CD4-positive, alpha-beta T cell treated with Interleukin-12 subunit alpha and Interleukin-12 subunit beta, for 1 hour (primary cell): Measurements from ENCODE around the gene ZMYND11.
A peak's percentile ranks its signal among the peaks of the same experiment; 100 is the strongest.
"Not testable (repeated sequence)": the region's sequence is repeated elsewhere in the genome, so short reads cannot be mapped to it uniquely, and the experiment has no call there.

Experiments used
- DNase-seq: peaks from one replicate; pipeline ENCODE4 v3.0.0-alpha.2; 2020

Gene ZMYND11

DNA sequence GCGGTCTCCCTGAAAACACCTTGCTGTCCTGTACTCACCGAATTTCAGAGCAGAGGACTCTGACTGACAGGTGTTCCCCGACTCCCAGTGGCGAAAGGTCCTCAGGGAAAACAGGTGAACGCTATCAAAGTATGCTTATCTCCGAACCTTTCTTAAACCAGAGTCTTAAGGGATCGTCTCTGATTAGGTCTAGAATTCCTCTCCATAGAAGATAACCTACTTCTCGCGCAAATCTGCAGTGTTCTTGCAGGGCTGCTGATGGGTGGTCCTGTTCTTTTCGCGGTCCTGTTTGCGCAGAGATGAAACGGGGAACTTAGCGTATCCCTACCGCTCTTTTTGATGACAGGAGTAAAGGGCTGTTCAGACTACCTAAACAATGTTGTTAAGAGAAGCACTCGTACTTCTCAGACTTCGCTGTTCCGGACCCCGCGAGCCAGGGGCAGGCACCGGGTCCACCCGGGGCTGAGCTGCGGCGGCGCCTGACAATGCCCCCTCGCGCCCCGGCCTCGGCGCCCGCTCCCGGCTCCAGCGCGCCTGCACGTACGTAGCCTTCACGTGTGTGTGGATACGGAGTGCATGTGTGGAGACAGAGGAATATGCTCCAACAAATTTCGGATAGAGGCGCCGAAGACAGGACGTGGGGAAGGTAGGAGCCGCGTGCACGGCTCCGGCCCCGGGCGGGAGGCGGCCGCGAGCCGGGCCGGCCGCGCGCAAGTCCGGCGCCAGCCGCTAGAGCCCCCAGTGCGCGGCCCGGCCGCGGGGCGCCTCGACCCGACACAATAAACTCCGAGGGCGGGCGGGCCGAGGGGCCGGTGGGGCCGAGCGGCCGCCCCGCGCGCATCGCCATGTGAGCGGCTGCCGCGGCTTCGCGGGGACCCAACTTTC, 766 bp upstream of the ZMYND11 start:
- DNase-seq, result no peak

GRCh38 chr10:135601-136464, 578 bp downstream of the ZMYND11 start:
- DNase-seq, result peak; percentile 69

DNA sequence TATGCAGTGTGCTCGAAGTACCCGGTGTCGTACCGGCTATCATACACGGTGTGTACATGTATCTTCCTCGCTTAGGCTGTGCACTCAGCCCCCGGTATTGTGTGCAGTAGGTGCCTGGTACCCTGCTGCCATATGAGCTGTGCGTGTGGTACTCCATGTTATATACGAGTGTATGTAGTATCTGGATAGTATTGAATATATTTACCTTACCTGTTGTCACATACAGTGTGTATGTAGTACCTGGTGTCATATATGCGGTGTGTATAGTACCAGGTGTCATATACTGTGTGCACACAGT, 1.2 kb downstream of the ZMYND11 start:
- no peak for DNase-seq

DNA sequence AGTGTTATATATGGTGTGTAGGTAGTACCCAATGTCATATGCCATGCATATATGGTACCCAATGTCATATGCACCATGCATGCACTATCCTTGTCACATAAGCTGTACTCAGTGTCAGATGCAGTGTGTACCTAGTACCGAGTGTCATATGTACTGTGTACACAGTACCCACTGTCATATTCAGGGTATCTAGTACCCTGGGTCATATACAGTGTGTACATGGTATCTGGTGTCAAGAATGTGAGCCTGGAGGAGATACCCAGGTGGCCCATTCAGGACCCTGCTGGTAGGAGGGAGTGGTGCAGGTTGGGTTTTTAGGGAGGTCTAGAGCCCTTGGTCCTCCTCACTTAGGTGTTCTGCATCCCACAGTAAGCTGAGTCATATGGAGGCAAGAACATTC, 1.8 kb downstream of the ZMYND11 start:
- peak; percentile 53 for DNase-seq

DNA sequence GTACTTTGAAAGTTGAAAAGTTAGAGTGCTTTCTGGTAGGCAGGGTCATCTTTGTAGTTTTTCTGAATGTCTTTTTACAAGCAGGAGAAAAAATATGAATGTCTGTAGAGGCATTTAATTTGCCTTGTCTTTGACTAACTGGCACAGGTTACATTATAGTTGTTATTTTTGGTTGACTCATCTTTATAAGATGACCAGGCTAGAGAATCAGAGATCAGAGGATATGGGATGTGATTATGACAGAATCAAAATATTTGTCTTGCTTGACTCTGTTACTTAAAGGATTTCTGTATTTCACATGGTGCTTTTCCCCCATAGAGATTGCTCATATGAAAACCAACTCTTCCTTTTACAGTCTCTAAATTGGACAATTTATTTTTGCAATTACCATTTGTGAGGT, 2.4 kb downstream of the ZMYND11 start:
- no peak for DNase-seq

DNA sequence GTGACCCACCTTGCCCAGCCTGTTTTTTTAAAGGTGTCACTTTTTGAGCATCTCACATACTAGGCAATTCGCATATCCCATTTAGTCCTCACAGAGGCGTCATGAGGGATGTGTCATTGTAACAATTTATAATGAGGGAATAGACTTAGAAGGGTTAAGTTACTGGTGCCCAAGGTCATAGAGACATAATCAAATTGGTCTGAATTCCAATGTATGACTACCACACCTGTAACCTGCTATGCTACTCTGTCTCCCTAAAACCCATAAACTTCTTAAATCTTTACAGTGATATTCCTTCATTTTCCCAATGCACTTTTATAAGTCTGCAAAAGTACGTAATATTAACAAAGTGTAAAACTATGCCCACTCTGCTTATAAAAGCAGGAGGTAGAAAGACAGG, 7.1 kb downstream of the ZMYND11 start:
- DNase-seq, result no peak

- DNase-seq, result no peak
Measured at GRCh38 chr10:152915-153314, 17.7 kb downstream of the ZMYND11 start.

DNA sequence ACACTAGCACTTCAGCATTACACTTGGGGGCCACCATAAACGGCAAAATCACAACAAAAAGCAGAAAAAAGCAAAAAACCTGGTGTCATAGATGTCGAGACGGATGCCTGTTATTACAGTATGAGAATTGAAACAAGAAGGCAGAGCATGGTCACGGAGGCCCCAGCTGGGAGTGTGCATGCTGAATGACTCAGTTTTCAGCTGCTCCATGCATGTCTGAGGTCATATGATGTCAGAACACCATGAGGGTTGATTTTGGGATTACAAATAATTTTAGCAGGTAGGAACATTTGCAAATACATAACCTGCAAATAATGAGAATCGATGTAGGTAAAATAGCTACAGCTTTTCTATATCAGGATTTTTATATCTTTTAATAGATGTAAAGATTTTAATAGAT, 19.1 kb downstream of the ZMYND11 start:
- DNase-seq, result no peak

DNA sequence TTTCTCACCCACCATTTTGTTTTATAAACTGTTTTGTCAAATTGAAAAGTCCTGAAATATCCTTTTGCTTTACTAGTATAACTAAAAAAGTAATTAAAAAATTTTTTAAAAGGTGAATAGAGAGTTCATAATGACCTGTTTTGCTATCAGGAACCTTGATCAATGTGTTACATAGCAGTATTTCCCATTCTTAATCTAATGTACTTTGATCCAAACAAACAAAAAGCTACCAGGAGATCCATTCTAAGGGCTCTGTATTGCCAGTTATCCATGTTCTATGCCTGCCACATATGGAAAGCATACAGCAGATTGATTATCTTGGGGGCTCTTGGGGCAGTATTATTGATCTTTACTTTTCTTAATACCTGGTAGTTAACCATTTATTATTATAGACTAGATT, 32.1 kb downstream of the ZMYND11 start:
- DNase-seq, result no peak

GRCh38 chr10:173741-174140, 38.5 kb downstream of the ZMYND11 start:
- DNase-seq, result no peak

DNA sequence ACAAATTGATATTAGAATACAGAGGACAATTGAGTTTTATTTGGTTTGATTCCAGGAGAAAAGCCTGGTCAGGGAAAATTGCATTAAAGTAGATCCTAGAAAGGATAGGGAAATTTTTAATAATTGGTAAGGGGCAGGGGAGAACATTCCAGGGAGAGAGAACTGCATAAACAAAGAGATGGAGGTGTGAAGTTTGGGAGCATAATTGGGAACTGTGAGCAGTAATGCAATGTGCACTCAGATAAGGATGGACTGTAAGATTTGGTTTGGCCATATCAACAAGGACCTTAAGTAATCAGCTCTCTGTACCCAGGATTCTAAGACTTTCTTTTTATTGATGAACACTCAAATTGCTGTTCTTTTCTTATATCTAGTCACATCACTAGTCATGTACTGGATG, 41.4 kb downstream of the ZMYND11 start:
- no peak for DNase-seq

DNA sequence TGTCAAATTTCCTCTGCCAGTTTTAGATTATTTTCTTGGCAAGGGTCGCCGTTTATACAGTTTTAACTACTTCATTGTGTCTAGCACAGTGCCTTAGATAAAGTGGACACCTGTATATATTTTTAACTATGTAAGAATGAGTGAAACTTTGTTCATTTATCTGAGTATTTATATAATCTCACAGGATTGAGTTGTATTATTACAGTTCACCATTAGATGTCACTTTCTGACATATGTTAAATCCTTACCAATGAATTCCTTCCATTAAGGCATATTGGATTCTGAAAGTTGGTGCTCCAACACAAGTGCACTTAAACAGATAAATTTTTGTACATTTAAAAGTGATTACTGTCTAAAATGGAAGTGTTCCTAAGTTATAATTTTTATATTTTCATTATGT, 43.0 kb downstream of the ZMYND11 start:
- peak; percentile 11 for DNase-seq

DNA sequence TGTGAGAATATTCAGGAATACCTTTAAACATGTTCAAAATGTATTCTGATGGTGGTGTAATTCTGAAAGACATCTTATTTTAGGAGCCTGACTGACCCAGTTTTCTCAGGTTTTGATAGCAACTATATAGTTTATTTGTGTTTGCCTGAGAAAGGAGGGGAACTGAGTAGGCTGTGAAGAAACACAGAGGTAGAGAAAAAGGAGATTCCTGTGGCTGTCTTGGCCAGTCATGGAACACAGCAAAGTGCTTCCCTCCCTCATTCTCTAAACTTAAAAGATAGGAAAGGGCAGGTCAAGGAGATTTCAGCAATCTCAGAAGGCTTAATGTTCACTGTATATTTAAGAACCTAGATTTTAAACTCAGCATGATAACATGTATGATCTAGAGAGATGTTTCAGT, 43.5 kb downstream of the ZMYND11 start:
- no peak for DNase-seq

GRCh38 chr10:182441-183201, 47.4 kb downstream of the ZMYND11 start:
- no peak for DNase-seq

DNA sequence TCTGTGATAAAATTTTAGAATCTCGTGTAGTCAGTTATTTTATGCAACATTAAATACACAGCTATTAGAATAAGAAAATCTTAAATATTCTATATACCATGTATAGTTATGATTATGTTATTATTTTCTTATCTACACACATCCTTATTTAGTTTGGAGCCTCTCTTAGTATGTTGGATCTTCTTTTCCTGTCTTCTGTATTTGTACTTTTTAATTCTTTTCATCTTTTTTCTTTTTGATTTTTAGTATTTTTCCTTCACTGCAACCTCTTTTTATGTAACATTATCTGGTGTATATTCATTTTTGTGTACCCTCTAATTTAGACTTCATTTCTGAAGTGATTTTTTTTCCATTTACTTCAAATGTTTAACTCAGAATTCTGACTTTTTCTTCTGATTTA, 48.9 kb downstream of the ZMYND11 start:
- DNase-seq, result no peak

GRCh38 chr10:184911-185310, 49.7 kb downstream of the ZMYND11 start:
- DNase-seq, result no peak

DNA sequence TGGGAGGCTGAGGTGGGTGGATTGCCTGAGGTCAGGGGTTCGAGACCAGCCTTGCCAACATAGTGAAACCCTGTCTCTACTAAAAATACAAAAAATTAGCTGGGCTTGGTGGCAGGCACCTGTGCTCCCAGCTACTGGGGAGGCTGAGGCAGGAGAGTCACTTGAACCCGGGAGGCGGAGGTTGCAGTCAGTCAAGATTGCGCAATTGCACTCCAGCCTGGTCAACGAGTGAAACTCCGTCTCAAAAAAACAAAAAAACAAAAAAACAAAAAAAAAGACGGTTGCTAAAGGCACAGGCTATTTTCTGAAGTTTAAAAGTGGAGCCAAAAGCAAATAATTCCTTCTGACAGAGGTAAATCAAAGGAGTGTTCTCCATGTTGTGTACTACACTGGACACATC, 50.3 kb downstream of the ZMYND11 start:
- not testable (repeated sequence) for DNase-seq

DNA sequence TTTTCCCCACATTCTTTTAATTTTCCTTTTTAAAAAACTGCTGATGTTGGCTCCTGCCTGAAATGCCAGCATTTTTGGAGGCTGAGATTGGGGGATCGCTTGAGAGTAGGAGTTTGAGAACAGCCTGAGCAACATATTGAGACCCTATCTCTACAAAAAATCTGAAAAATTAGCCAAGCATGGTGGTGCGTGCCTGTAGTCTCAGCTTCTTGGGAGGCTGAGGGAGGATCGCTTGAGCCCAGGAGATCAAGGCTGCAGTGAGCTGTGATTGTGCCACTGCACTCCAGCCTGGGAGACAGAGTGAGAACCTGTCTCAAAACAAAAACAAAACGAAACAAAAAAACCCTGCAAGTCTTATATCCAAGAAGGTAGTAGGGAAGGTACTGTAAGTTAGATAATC, 51.7 kb downstream of the ZMYND11 start:
- DNase-seq, result no peak

DNA sequence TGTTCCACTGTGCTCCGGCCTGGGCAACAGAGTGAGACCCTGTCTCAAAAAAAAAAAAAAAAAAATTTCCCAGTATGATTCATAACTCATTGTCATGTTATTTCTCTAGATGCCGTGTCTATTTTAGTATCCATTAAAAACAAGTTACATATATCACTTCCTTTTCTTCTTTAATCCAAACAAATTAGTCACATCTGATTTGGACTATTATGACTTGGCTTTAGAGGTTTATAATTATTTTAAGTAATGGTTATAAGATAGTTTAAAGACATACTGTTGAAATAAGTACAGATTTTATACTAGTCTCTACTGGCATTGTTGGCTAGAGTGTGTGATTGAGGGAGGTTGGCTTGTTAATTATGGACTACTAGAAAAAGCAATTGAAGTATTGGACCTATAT, 53.3 kb downstream of the ZMYND11 start:
- DNase-seq, result no peak

DNA sequence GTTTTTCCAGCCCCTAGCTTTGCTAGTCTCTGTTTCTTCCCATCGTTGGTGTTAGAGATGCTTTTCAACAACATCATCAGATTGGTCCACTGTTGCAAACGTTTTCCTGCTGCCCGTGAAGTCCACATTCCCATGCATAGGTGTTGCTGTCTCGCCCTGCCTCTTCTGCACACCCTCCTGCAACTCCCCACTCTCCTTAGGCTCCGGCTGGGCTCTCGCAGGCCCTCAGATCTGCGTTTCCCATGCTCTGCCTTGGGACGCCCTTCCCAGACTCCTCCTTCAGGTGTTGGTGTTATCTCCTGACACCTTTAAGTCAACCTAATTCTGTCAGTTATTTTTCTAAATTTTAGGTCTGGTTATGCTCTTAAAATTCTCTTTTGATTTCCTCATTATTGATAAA, 55.0 kb downstream of the ZMYND11 start:
- no peak for DNase-seq

DNA sequence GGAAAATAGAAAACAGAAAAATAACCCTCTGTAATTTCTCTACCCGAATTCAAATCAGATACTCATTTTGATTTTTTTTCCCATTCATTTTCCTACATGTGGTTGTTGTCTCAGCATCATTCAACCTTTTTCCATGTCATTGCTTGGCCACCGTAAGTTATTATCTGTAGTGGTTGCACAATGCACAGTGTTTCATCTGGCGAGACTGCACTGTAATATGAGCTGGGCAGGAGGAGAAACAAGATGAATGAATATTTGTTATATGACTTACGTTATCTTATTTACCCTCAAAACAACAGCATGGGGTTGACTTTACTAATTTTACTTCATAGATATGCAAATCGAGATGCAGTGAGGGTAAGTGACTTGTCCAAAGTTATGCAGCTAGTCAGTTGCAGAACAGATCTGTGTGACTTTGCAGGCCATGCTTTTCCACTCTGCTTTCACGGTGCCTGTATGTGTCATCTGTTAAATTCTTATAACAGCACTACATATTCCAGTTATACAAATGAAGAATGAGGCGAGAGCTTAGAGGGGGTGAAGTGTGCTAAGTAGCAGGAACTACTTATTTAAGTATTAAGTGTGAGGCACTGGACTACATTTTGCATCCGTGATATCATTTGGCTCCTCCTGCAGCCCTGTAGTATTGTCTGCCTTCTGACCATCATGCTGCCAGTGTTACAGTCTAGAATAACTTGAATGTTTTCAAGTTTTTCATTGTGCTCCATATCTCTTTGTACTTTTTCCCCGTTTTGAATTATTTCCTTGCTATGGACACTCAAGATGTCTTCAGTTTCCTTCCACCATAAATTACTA, 56.7 kb downstream of the ZMYND11 start:
- DNase-seq, result no peak

DNA sequence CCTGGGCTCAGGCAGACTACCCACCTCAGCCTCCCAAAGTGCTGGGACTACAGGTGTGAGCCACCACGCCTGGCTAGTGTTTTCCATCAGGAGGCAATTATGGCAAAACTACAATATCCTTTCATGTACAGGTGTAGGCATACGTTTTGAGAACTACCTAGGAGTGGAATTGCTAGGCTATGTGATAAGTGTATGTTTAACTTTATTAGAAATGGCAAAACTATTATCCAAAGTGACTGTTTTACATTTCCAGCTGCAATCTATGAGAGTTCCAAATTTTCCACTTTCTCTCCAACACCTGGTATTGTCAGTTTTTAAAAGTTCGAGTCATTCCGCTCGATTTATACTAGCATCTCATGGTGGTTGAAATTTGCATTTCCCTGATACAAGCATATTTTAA, 59.0 kb downstream of the ZMYND11 start:
- no peak for DNase-seq

GRCh38 chr10:200405-200804, 65.2 kb downstream of the ZMYND11 start:
- no peak for DNase-seq
